ENCODE results near the gene DNAH2. TPM values are rescaled to one million over a fixed set of nuclear protein-coding genes. Genes with fewer than 3 reads are reported as not detected.

Gene DNAH2
- total RNA-seq, 1 experiment from 2014 or later = 2.0 TPM

- intact Hi-C loops (cut with micrococcal nuclease) = loop anchor here (5.0 kb wide), 3 partner anchors 173 to 638 kb away; no protein-coding TSS in a partner anchor
- Histone ChIP-seq H3K9ac (ENCODE audit: low read length) (peak overlapping the region; percentile 98), H3K79me2 (ENCODE audit: insufficient read depth, low read length) (peaks cover 67% of the 10 kb centered on the region), H4K20me1 (ENCODE audit: insufficient read depth) (no peaks in the 10 kb centered on the region), H3K9me2 (ENCODE audit: insufficient read depth) (no peaks in the 10 kb centered on the region), H3K9me3 (ENCODE audit: control insufficient read depth in 1 of 2, insufficient read depth in 1 of 2, low read depth in 1 of 2, low read length in 2 of 2) (no peaks in the 10 kb centered on the region), H3K36me3 (ENCODE audit: control insufficient read depth in 1 of 2, insufficient read depth in 2 of 2, low read length in 2 of 2) (no peaks in the 10 kb centered on the region), H3K27ac (ENCODE audit: low read depth, low read length) (peak overlapping the region; percentile 89), H2AFZ (ENCODE audit: low read depth, low read length, poor library complexity, severe bottlenecking) (no peak overlapping the region), H3K27me3 (ENCODE audit: insufficient read depth, low read length) (no peaks in the 10 kb centered on the region), H3K4me2 (ENCODE audit: low read length) (peak overlapping the region; percentile 88), H3K4me1 (ENCODE audit: control insufficient read depth in 1 of 2, insufficient read depth in 2 of 2, low read length in 2 of 2) (peaks cover 21 to 26% of the 10 kb centered on the region in 2 experiments), H3K4me3 (replicated peaks in 1 of 2; ENCODE audit: low read depth in 1 of 2, low read length in 2 of 2) (peak overlapping the region; percentile 86 to 100)
- TF ChIP-seq JUND (IDR thresholded peaks at IDR 0.05) (no peak), ELF1 (IDR thresholded peaks at IDR 0.05; ENCODE audit: borderline replicate concordance, low read depth) (no peak), POLR2A (IDR thresholded peaks at IDR 0.05; ENCODE audit: borderline replicate concordance, extremely low read depth, insufficient read depth, insufficient read length) (no peak), POLR2AphosphoS5 (IDR thresholded peaks at IDR 0.05; ENCODE audit: low read depth, low read length) (no peak), SP1 (IDR thresholded peaks at IDR 0.05; ENCODE audit: low read depth) (no peak), TCF7L2 (IDR thresholded peaks at IDR 0.05; ENCODE audit: borderline replicate concordance, extremely low read depth, insufficient read depth, insufficient read length) (no peak), CBX3 (IDR thresholded peaks at IDR 0.05; ENCODE audit: low read depth) (no peak), CEBPB (IDR thresholded peaks at IDR 0.05; ENCODE audit: low read depth) (no peak), FOSL1 (IDR thresholded peaks at IDR 0.05; ENCODE audit: low read depth) (no peak), SRF (IDR thresholded peaks at IDR 0.05; ENCODE audit: low read depth) (no peak), REST (IDR thresholded peaks at IDR 0.05; ENCODE audit: low read depth) (no peak), SIN3A (IDR thresholded peaks at IDR 0.05; ENCODE audit: low read depth) (no peak)
- TF ChIP-seq, protein P1, sequence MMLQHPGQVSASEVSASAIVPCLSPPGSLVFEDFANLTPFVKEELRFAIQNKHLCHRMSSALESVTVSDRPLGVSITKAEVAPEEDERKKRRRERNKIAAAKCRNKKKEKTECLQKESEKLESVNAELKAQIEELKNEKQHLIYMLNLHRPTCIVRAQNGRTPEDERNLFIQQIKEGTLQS (IDR thresholded peaks at IDR 0.05) = no peak
- TF ChIP-seq, protein P2, sequence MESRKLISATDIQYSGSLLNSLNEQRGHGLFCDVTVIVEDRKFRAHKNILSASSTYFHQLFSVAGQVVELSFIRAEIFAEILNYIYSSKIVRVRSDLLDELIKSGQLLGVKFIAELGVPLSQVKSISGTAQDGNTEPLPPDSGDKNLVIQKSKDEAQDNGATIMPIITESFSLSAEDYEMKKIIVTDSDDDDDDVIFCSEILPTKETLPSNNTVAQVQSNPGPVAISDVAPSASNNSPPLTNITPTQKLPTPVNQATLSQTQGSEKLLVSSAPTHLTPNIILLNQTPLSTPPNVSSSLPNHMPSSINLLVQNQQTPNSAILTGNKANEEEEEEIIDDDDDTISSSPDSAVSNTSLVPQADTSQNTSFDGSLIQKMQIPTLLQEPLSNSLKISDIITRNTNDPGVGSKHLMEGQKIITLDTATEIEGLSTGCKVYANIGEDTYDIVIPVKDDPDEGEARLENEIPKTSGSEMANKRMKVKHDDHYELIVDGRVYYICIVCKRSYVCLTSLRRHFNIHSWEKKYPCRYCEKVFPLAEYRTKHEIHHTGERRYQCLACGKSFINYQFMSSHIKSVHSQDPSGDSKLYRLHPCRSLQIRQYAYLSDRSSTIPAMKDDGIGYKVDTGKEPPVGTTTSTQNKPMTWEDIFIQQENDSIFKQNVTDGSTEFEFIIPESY (IDR thresholded peaks at IDR 0.05; ENCODE audit: extremely low read depth, insufficient replicate concordance, low read length) = no peak
- RAD21 ChIA-PET (ENCODE audit: low non-redundant PET in 1 of 2, low total read pairs in 2 of 2, uncharacterized antibody in 2 of 2, unreplicated experiment in 2 of 2) = no interaction called here
- CTCF ChIA-PET = no interaction called here
- DNase-seq (ENCODE audit: low read depth, low spot score) (no peak), ATAC-seq (no peak)
- POLR2A ChIA-PET = interaction anchor here (1.3 kb wide), 1 partner anchor 28 kb away, joined by 5 read pairs; no protein-coding TSS in a partner anchor
- no TSS peak for BruUV-seq (replicated peaks)
Observed at GRCh38 chr17:7684851-7685532, 32.6 kb upstream of the DNAH2 start.
